Transverse colon (tissue), 4 donors: ENCODE data around the gene EDC3. TPM values are rescaled to one million over a fixed set of nuclear protein-coding genes. Genes with fewer than 3 reads are reported as not detected.

Experiments used
- DNase-seq: peaks from one replicate; pipeline ENCODE4 v3.0.0-alpha.2; 2019
- H3K27ac ChIP-seq, 4 donors: fragments of 200-600 bp; sonication (generic); 2 replicates each; pipeline ENCODE4 v1.5.1; 2016 to 2018; ENCODE audit warnings: inconsistent platforms in 4 of 4
- H3K27me3 ChIP-seq: fragments of 200-600 bp; sonication (generic); 2 replicates; pipeline ENCODE4 v1.5.1; 2017; ENCODE audit warnings: inconsistent platforms
- H3K36me3 ChIP-seq, 4 donors: fragments of 200-600 bp; sonication (generic); 2 replicates each; pipeline ENCODE4 v1.5.1; 2017 to 2019; ENCODE audit warnings: inconsistent platforms in 4 of 4
- H3K4me1 ChIP-seq, 4 donors: fragments of 200-600 bp; sonication (generic); 2 replicates each; pipeline ENCODE4 v1.5.1; 2017 to 2020; ENCODE audit warnings: inconsistent platforms in 4 of 4
- H3K4me3 ChIP-seq, 4 donors: fragments of 200-600 bp; sonication (generic); 1 replicate in 1 of 4; 2 replicates in 3 of 4; pipeline versions ENCODE4 v1.5.1 to v1.6.1; 2017 to 2019; ENCODE audit warnings: inconsistent platforms in 4 of 4
- H3K9me3 ChIP-seq, 2 donors: fragments of 200-600 bp; sonication (generic); 2 replicates each; pipeline ENCODE4 v1.5.1; 2017 to 2019; ENCODE audit warnings: inconsistent platforms in 2 of 2
- EP300 ChIP-seq: sonication (generic); formaldehyde crosslinking; IDR thresholded peaks from one replicate; pipeline ENCODE4 v1.6.1; 2017; ENCODE audit warnings: antibody characterized with exemption, low read depth
- POLR2A ChIP-seq: fragments of 450-650 bp; IDR thresholded peaks from one replicate; pipeline ENCODE4 v1.6.1; 2016; ENCODE audit warnings: antibody characterized with exemption, mild to moderate bottlenecking, moderate library complexity
- POLR2AphosphoS5 ChIP-seq, 3 donors: sonication (generic); formaldehyde crosslinking; IDR thresholded peaks; one replicate each; pipeline ENCODE4 v1.6.1; 2016; ENCODE audit warnings: antibody characterized with exemption in 3 of 3
- WGBS, 2 donors: methylation state at CpG; one replicate each; pipeline ENCODE4 v1.1.5; 2018; ENCODE audit warnings: low coverage in 1 of 2; 5-methylcytosine and 5-hydroxymethylcytosine counted together
- in situ Hi-C, 4 donors: fragments of 200-750 bp; cut with MboI; loops; one replicate each; pipeline versions ENCODE4 v1.15.0 to v1.15.1; 2017; ENCODE audit warnings: low sequenced_read_pairs in 3 of 4, low pct_ligation_motif_present in 1 of 4, low pct_unique_long_range_greater_than_20kb in 1 of 4
- intact Hi-C: fragments of 100-400 bp; cut with DNase I; formaldehyde crosslinking; loops from one replicate; pipeline ENCODE4 v1.15.1; 2023; ENCODE audit warnings: low total_unique reads
- total RNA-seq, 4 donors: library from RNA; depleted of rRNA; stranded (reverse); fragments of >200 nt; gene quantifications; one replicate each; pipeline ENCODE4 v1.1.0, GENCODE V29; 2016
- TF ChIP-seq, protein P1 (sequence below), 5 experiments: fragments of 200-600 bp in 3 of 5; fragments of 450-650 bp in 2 of 5; sonication (generic) in 3 of 5; IDR thresholded peaks; 1 replicate in 2 of 5; 2 replicates in 3 of 5; pipeline ENCODE4 v1.5.1; 2016 to 2017; ENCODE audit warnings: antibody characterized with exemption in 5 of 5, inconsistent platforms in 3 of 5, mild to moderate bottlenecking in 2 of 5, moderate library complexity in 1 of 5

The EDC3 gene
- total RNA-seq, 4 donors from 2014 or later = 23.2 to 112 (median 29.4) TPM

DNA sequence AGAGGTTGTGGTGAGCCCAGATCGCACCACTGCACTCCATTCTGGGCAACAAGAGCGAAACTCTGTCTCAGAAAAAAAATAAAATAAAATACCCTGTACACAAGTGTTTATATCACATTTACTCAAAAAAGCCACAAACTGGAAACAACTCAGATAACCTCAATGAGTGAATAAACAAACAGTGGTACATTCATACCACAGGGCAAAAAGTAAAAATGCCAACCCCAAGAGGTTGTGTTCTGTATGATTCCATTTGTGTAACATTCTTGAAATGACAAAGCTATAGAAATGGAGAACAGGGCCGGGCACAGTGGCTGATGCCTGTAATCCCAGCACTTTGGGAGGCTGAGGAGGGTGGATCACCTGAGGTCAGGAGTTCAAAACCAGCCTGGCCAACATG lies 12.9 kb downstream of the EDC3 start:
- in situ Hi-C loops = no loop called here
- no peak overlapping the region for H3K4me3 ChIP-seq
- DNase-seq = no peak
- H3K9me3 ChIP-seq = no peaks in the 10 kb centered on the region
- peaks cover 0 to 8% (median 0%) of the 10 kb centered on the region in 4 donors for H3K36me3 ChIP-seq
- H3K27me3 ChIP-seq = no peaks in the 10 kb centered on the region
- TF ChIP-seq POLR2A (no peak), POLR2AphosphoS5 (IDR thresholded peaks at IDR 0.05) (no peak), EP300 (no peak)
- TF ChIP-seq, protein P1, sequence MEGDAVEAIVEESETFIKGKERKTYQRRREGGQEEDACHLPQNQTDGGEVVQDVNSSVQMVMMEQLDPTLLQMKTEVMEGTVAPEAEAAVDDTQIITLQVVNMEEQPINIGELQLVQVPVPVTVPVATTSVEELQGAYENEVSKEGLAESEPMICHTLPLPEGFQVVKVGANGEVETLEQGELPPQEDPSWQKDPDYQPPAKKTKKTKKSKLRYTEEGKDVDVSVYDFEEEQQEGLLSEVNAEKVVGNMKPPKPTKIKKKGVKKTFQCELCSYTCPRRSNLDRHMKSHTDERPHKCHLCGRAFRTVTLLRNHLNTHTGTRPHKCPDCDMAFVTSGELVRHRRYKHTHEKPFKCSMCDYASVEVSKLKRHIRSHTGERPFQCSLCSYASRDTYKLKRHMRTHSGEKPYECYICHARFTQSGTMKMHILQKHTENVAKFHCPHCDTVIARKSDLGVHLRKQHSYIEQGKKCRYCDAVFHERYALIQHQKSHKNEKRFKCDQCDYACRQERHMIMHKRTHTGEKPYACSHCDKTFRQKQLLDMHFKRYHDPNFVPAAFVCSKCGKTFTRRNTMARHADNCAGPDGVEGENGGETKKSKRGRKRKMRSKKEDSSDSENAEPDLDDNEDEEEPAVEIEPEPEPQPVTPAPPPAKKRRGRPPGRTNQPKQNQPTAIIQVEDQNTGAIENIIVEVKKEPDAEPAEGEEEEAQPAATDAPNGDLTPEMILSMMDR (IDR thresholded peaks at IDR 0.05) = no peak
- intact Hi-C loops = no loop called here
- no peak overlapping the region for H3K27ac ChIP-seq
- WGBS, 2 donors = 67 to 90% methylated on average over 1 to 3 of the region's 3 CpGs
- H3K4me1 ChIP-seq = no peaks in the 10 kb centered on the region

DNA sequence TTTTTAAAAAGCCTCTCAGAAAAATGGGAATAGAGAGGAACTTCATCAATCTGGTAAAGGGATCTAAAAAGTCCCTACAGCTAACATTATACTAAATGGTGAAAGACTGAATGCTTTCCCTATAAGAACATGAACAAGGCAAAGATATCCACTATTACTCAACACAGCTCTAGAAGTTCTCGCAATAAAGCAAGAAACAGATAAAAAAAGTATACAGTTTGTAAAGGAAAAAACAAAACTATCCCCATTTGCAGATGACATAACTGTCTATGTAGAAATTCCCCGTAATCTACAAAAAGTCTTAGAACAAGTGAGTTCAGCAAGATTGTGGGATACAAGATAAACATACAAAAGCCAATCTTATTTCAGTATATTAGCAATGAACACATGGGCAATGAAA lies 15.4 kb downstream of the EDC3 start:
- Histone ChIP-seq H3K27me3 (no peaks in the 10 kb centered on the region), H3K36me3 (peaks cover 0 to 5% (median 0%) of the 10 kb centered on the region in 4 donors), H3K27ac (no peak overlapping the region), H3K9me3 (no peaks in the 10 kb centered on the region), H3K4me1 (no peaks in the 10 kb centered on the region), H3K4me3 (no peak overlapping the region)
- TF ChIP-seq POLR2AphosphoS5 (IDR thresholded peaks at IDR 0.05) = no peak
- no peak for TF ChIP-seq EP300
- in situ Hi-C loops = no loop called here
- DNase-seq = no peak
- intact Hi-C loops = no loop called here
- 95 to 97% methylated on average over 2 of the region's 2 CpGs for WGBS, 2 donors

DNA sequence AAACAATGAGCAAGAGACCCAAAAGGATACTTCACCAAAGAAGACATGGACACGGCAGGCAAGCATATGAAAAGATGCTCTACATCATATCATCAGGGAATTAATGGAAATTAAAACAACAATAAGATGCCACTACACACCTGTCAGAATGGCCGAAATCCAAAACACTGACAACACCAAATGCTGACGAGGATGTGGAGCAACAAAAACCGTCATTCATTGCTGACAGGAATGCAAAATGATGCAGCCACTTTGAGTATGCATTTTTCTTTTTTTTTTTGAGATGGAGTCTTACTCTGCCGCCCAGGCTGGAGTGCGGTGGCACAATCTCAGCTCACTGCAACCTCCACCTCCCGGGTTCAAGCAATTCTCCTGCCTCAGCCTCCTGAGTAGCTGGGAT lies 19.0 kb downstream of the EDC3 start:
- TF ChIP-seq POLR2AphosphoS5 (IDR thresholded peaks at IDR 0.05) = no peak
- TF ChIP-seq POLR2A = no peak
- TF ChIP-seq, protein P1 (IDR thresholded peaks at IDR 0.05) = no peak
- no peak for TF ChIP-seq EP300
- WGBS, 2 donors = 87 to 91% methylated on average over 6 to 7 of the region's 7 CpGs
- Histone ChIP-seq H3K4me3 (no peak overlapping the region), H3K36me3 (peaks cover 0 to 18% (median 3%) of the 10 kb centered on the region in 4 donors), H3K27me3 (no peaks in the 10 kb centered on the region), H3K9me3 (no peaks in the 10 kb centered on the region), H3K27ac (no peak overlapping the region), H3K4me1 (no peaks in the 10 kb centered on the region)
- DNase-seq = no peak
- in situ Hi-C loops = no loop called here
- intact Hi-C loops = no loop called here

DNA sequence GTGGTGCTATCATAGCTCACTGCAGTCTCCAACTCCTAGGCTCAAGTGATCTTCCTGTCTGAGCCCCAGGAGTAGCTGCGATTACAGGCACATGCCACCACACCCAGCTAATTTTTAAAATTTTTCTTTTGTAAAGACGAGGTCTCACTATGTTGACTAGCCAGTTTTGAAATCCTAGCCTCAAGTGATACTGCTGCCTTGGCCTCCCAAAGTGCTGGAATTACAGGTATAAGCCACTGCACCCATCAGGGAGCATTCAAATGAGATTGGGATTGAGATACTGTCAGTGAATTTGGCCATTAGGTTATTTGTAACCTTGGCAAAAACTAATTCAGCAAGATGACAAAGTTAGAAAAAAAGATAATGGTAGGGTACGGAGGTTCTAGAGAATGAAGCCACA lies 21.7 kb downstream of the EDC3 start:
- Histone ChIP-seq H3K9me3 (no peaks in the 10 kb centered on the region), H3K36me3 (peaks cover 0 to 31% (median 7%) of the 10 kb centered on the region in 4 donors), H3K27me3 (no peaks in the 10 kb centered on the region), H3K27ac (no peak overlapping the region), H3K4me3 (no peak overlapping the region), H3K4me1 (no peaks in the 10 kb centered on the region)
- WGBS, 2 donors = 93 to 100% methylated on average over 3 of the region's 3 CpGs
- TF ChIP-seq, protein P1 (IDR thresholded peaks at IDR 0.05) = no peak
- no peak for TF ChIP-seq EP300
- no peak for TF ChIP-seq POLR2A
- no peak for TF ChIP-seq POLR2AphosphoS5 (IDR thresholded peaks at IDR 0.05)
- no peak for DNase-seq
- intact Hi-C loops = no loop called here
- in situ Hi-C loops = no loop called here

DNA sequence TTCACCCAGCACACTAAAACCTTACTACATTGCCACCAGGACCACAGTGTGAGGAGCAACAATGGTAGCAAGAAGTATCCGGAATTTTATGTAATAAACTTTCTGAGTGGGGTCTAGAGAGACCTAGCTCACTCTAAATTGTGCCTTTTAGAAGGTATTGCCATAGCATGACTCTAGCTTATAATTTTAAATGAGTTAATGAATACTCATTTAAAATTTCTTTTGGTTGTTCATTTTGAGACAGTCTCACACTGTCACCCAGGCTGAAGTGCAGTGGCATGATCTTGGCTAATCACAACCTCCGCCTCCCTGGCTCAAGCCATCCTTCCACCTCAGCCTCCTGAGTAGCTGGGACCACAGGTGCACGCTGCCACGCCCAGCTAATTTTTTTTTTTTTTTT lies 26.2 kb downstream of the EDC3 start:
- TF ChIP-seq POLR2AphosphoS5 (IDR thresholded peaks at IDR 0.05) (no peak), EP300 (no peak), POLR2A (no peak)
- TF ChIP-seq, protein P1 (IDR thresholded peaks at IDR 0.05) = no peak
- intact Hi-C loops (no loop called here), in situ Hi-C loops (no loop called here)
- Histone ChIP-seq H3K27ac (no peak overlapping the region), H3K36me3 (peaks cover 0 to 32% (median 8%) of the 10 kb centered on the region in 4 donors), H3K9me3 (no peaks in the 10 kb centered on the region), H3K27me3 (no peaks in the 10 kb centered on the region), H3K4me3 (no peak overlapping the region), H3K4me1 (peaks cover 0 to 8% (median 5%) of the 10 kb centered on the region in 4 donors)
- no peak for DNase-seq
- WGBS, 2 donors = 83 to 96% methylated on average over 1 to 4 of the region's 4 CpGs
